ENCODE results near the gene PDXP. TPM values are rescaled to one million over a fixed set of nuclear protein-coding genes. Genes with fewer than 3 reads are reported as not detected.

PDXP gene
- total and polyA plus RNA-seq, 4 donors = 23.4 to 42.2 (median 28.5) TPM

GRCh38 chr22:37641561-37641949 lies 17.0 kb upstream of the PDXP start (continued):
- no peak for TF ChIP-seq REST (IDR thresholded peaks at IDR 0.05)
- TF ChIP-seq FOXA2 (IDR thresholded peaks at IDR 0.05) = no peak
- TF ChIP-seq SP1 (IDR thresholded peaks at IDR 0.05) = no peak
- no peak for TF ChIP-seq TAF1 (conservative IDR thresholded peaks at IDR 0.05)
- TF ChIP-seq FOXA1 (IDR thresholded peaks at IDR 0.05) = no peak
- no peak for TF ChIP-seq YY1 (IDR thresholded peaks at IDR 0.05)
- TF ChIP-seq RXRA (IDR thresholded peaks at IDR 0.05) = no peak
- TF ChIP-seq EGR1 (IDR thresholded peaks at IDR 0.05; ENCODE audit: low read depth in 2 of 2) = no peak
- TF ChIP-seq MAX (IDR thresholded peaks at IDR 0.05) = no peak
- TF ChIP-seq ATF3 (IDR thresholded peaks at IDR 0.05) = no peak
- no peak for TF ChIP-seq HNF4A (conservative IDR thresholded peaks at IDR 0.05)

- TF ChIP-seq EGR1 (IDR thresholded peaks at IDR 0.05; ENCODE audit: low read depth in 2 of 2) (no peak), ATF3 (IDR thresholded peaks at IDR 0.05) (no peak), TAF1 (conservative IDR thresholded peaks at IDR 0.05) (no peak), MAX (IDR thresholded peaks at IDR 0.05) (no peak), GABPA (IDR thresholded peaks at IDR 0.05 in 1 of 2, conservative IDR thresholded peaks at IDR 0.05 in 1 of 2) (no peak), RAD21 (IDR thresholded peaks at IDR 0.05) (peak; percentile 89 to 95), YY1 (IDR thresholded peaks at IDR 0.05) (no peak), CTCF (IDR thresholded peaks at IDR 0.05; ENCODE audit: low read depth, low read length, missing input control) (peak; percentile 93), FOXA2 (IDR thresholded peaks at IDR 0.05) (no peak), HNF4G (IDR thresholded peaks at IDR 0.05) (no peak), RXRA (IDR thresholded peaks at IDR 0.05) (peak in 1 of 2 donors; percentile 26), SP1 (IDR thresholded peaks at IDR 0.05) (no peak), NR2F2 (IDR thresholded peaks at IDR 0.05) (no peak), FOXA1 (IDR thresholded peaks at IDR 0.05) (no peak), ZBTB33 (IDR thresholded peaks at IDR 0.05) (no peak), REST (IDR thresholded peaks at IDR 0.05) (no peak), JUND (IDR thresholded peaks at IDR 0.05) (no peak), HNF4A (conservative IDR thresholded peaks at IDR 0.05) (no peak)
- H3K9me3 ChIP-seq (ENCODE audit: control insufficient read depth in 4 of 4, low read length in 3 of 4) = no peaks in the 10 kb centered on the region
- no peak overlapping the region for H3K9ac ChIP-seq (ENCODE audit: low read depth in 1 of 2, low read length in 2 of 2)
- peaks cover 2 to 19% (median 6%) of the 10 kb centered on the region in 4 donors for H3K4me1 ChIP-seq (ENCODE audit: control insufficient read depth in 4 of 4, insufficient read depth in 4 of 4, low read length in 3 of 4)
- no peaks in the 10 kb centered on the region for H3K36me3 ChIP-seq (ENCODE audit: control insufficient read depth in 4 of 4, insufficient read depth in 3 of 4, low read depth in 1 of 4, low read length in 3 of 4)
- WGBS = 35% methylated on average over 9 of the region's 9 CpGs
- no peak overlapping the region for H3K27ac ChIP-seq (ENCODE audit: low read depth in 1 of 2, low read length in 2 of 2)
- no peak overlapping the region for H3K4me3 ChIP-seq (ENCODE audit: low read depth in 1 of 3, low read length in 3 of 3)
- no peaks in the 10 kb centered on the region for H3K27me3 ChIP-seq (ENCODE audit: control insufficient read depth in 4 of 4, insufficient read depth in 4 of 4, low read length in 3 of 4)
- DNase-seq (ENCODE audit: low spot score) = peak; percentile 93
These were observed 15.2 kb upstream of the PDXP start for GRCh38 chr22:37643225-37643847.

Measured in liver (tissue), 9 donors.